GM23338 (cell line): ENCODE data around the gene DCBLD2. TPM values are rescaled to one million over a fixed set of nuclear protein-coding genes. Genes with fewer than 3 reads are reported as not detected.

Experiments
- polyA plus RNA-seq: library from polyadenylated mRNA; unstranded; fragments of >200 nt; fragmentation: Nextera tagmentation; extraction: Ambion mirVana; gene quantifications from 2 replicates; pipeline ENCODE4 v1.2.1, GENCODE V29; 2016
- small RNA-seq: library from RNA; depleted of rRNA; stranded (forward); fragments of <200 nt; gene quantifications from one replicate; pipeline ENCODE3, GENCODE V24; 2014; ENCODE audit warnings: low replicate concordance
- total RNA-seq: library from RNA; depleted of rRNA; stranded (reverse); fragments of >200 nt; shearing (Covaris generic); gene quantifications from 2 replicates; pipeline ENCODE4 v1.2.3, GENCODE V29; 2014; rRNA removed

Gene DCBLD2
- total and polyA plus RNA-seq, 2 experiments from 2014 or later, result 25.9 to 69.7 TPM

Small RNA genes lying within 50 kb of the gene (small RNA-seq; reads per million reads assigned to genes)
- gene RNU6-1263P (not detected), gene RNU6-26P (0.10 reads per million)

Other genes starting within 250 kb of the DCBLD2 start
- 3.7 and 4.7 TPM in 2 replicates for gene ST3GAL6, start 138.4 kb downstream of the DCBLD2 start, total RNA-seq
- 6.4 and 8.1 TPM in 2 replicates for gene ST3GAL6, start 138.4 kb downstream of the DCBLD2 start, polyA plus RNA-seq